HCT116 (cell line): ENCODE results near the gene GALNT16. TPM values are rescaled to one million over a fixed set of nuclear protein-coding genes. Genes with fewer than 3 reads are reported as not detected.

ENCODE experiments used
- ATAC-seq: fragments of 200-7000 bp; cut with Tn5 transposase; 2 replicates; pipeline ENCODE4 v1.9.1; 2020; ENCODE audit warnings: mild to moderate bottlenecking, moderate library complexity
- BruUV-seq: library from RNA; stranded (reverse); fragments of 400-500 nt; replicated peaks from 2 replicates; lab custom pipeline; 2021; lab: Mats Ljungman, UMichigan
- CTCF ChIA-PET: fragments of 300-600 bp; sonication (Branson Sonifier 250); formaldehyde crosslinking; loops from one replicate; lab custom pipeline; 2021; ENCODE audit warnings: antibody characterized with exemption; lab: Charles Lee
- POLR2A ChIA-PET: fragments of 300-600, 350-600 bp; sonication (Branson Sonifier 250); formaldehyde crosslinking; loops from one replicate; lab custom pipeline; 2021; ENCODE audit warnings: antibody characterized with exemption; lab: Charles Lee
- RAD21 ChIA-PET, 2 experiments: fragments of 300-600 bp; sonication (Branson Sonifier 250); formaldehyde crosslinking; loops; one replicate each; lab custom pipeline; 2023; ENCODE audit warnings: low total read pairs in 2 of 2; ENCODE audit not compliant: uncharacterized antibody in 2 of 2, unreplicated experiment in 2 of 2, low non-redundant PET in 1 of 2; lab: Charles Lee
- DNase-seq: peaks from one replicate; pipeline ENCODE4 v3.0.0-alpha.2; 2010; ENCODE audit warnings: low read depth, low spot score
- H2AFZ ChIP-seq: fragments of 200-600 bp; shearing (Covaris generic), sonication (generic); 2 replicates; pipeline ENCODE4 v1.6.1; 2017; ENCODE audit warnings: low read depth, mixed run types, mixed read lengths, antibody characterized with exemption, low read length; ENCODE audit not compliant: poor library complexity, severe bottlenecking
- H3K27ac ChIP-seq: 2 replicates; pipeline ENCODE4 v1.5.1; 2012; ENCODE audit warnings: low read depth, low read length
- H3K27me3 ChIP-seq: fragments of 200-600 bp; sonication (generic); 2 replicates; pipeline ENCODE4 v1.6.1; 2016; ENCODE audit warnings: mixed run types, low read length, mixed read lengths; ENCODE audit not compliant: insufficient read depth
- H3K36me3 ChIP-seq, 2 experiments: fragments of 200-500 bp in 1 of 2; fragments of 200-600 bp in 1 of 2; sonication (Bioruptor generic) in 1 of 2; sonication (generic) in 1 of 2; 2 replicates each; pipeline versions ENCODE4 v1.5.1 to v1.6.1; 2014 to 2016; ENCODE audit warnings: low read length in 2 of 2, inconsistent platforms in 1 of 2, mixed read lengths in 1 of 2, mixed run types in 1 of 2; ENCODE audit not compliant: insufficient read depth in 2 of 2, control insufficient read depth in 1 of 2
- H3K4me1 ChIP-seq, 2 experiments: fragments of 200-600 bp in 1 of 2; sonication (generic) in 1 of 2; 2 replicates each; pipeline versions ENCODE4 v1.5.1 to v1.6.1; 2012 to 2017; ENCODE audit warnings: low read length in 2 of 2, inconsistent platforms in 1 of 2, mild to moderate bottlenecking in 1 of 2, mixed read lengths in 1 of 2, mixed run types in 1 of 2, moderate library complexity in 1 of 2; ENCODE audit not compliant: insufficient read depth in 2 of 2, control insufficient read depth in 1 of 2
- H3K4me2 ChIP-seq: fragments of 200-600 bp; sonication (generic); 2 replicates; pipeline ENCODE4 v1.6.1; 2017; ENCODE audit warnings: mixed run types, low read length, mixed read lengths
- H3K4me3 ChIP-seq, 2 experiments: fragments of 200-600 bp in 1 of 2; sonication (generic) in 1 of 2; replicated peaks in 1 of 2; 2 replicates each; pipeline ENCODE4 v1.5.1; 2011 to 2016; ENCODE audit warnings: low read length in 2 of 2, control low read depth in 1 of 2, low read depth in 1 of 2, mild to moderate bottlenecking in 1 of 2, mixed read lengths in 1 of 2, mixed run types in 1 of 2
- H3K79me2 ChIP-seq: fragments of 200-600 bp; sonication (generic); 2 replicates; pipeline ENCODE4 v1.6.1; 2017; ENCODE audit warnings: mild to moderate bottlenecking, mixed run types, low read length, moderate library complexity, mixed read lengths; ENCODE audit not compliant: insufficient read depth
- H3K9ac ChIP-seq: fragments of 200-600 bp; sonication (generic); 2 replicates; pipeline ENCODE4 v1.6.1; 2016; ENCODE audit warnings: low read length, mixed read lengths
- H3K9me2 ChIP-seq: fragments of 200-600 bp; sonication (generic), shearing (Covaris generic); 2 replicates; pipeline ENCODE4 v1.6.1; 2017; ENCODE audit warnings: mixed run types, mild to moderate bottlenecking, moderate library complexity; ENCODE audit not compliant: insufficient read depth
- H3K9me3 ChIP-seq, 2 experiments: fragments of 200-500 bp in 1 of 2; fragments of 200-600 bp in 1 of 2; sonication (Bioruptor generic) in 1 of 2; sonication (generic) in 1 of 2; 2 replicates each; pipeline ENCODE4 v1.6.1; 2014 to 2017; ENCODE audit warnings: low read length in 2 of 2, mixed read lengths in 2 of 2, inconsistent platforms in 1 of 2, low read depth in 1 of 2, mild to moderate bottlenecking in 1 of 2, mixed run types in 1 of 2, moderate library complexity in 1 of 2; ENCODE audit not compliant: control insufficient read depth in 1 of 2, insufficient read depth in 1 of 2
- H4K20me1 ChIP-seq: fragments of 200-600 bp; sonication (generic), shearing (Covaris generic); 2 replicates; pipeline ENCODE4 v1.6.1; 2017; ENCODE audit warnings: mixed run types, mild to moderate bottlenecking, moderate library complexity; ENCODE audit not compliant: insufficient read depth
- CBX3 ChIP-seq: IDR thresholded peaks from 2 replicates; pipeline ENCODE4 v1.6.1; 2012; ENCODE audit warnings: low read depth
- CTCF ChIP-seq, 3 experiments: fragments of 200-600 bp in 1 of 3; sonication (generic) in 1 of 3; IDR thresholded peaks in 2 of 3; conservative IDR thresholded peaks in 1 of 3; 2 replicates each; pipeline ENCODE4 v1.5.1; 2012 to 2017; ENCODE audit warnings: low read depth in 2 of 3, low read length in 2 of 3, antibody characterized with exemption in 1 of 3, borderline replicate concordance in 1 of 3, control low read depth in 1 of 3, mild to moderate bottlenecking in 1 of 3, mixed read lengths in 1 of 3, mixed run types in 1 of 3, moderate library complexity in 1 of 3; ENCODE audit not compliant: insufficient read depth in 1 of 3
- EGR1 ChIP-seq: IDR thresholded peaks from 2 replicates; pipeline ENCODE4 v1.6.1; 2012; ENCODE audit warnings: low read depth
- ELF1 ChIP-seq: IDR thresholded peaks from 2 replicates; pipeline ENCODE4 v1.6.1; 2012; ENCODE audit warnings: low read depth, borderline replicate concordance
- EZH2 ChIP-seq: fragments of 200-600 bp; sonication (generic); IDR thresholded peaks from 2 replicates; pipeline ENCODE4 v1.6.1; 2017; ENCODE audit warnings: antibody characterized with exemption, mixed run types
- EZH2phosphoT487 ChIP-seq: fragments of 200-600 bp; IDR thresholded peaks from 2 replicates; pipeline ENCODE4 v1.6.1; 2018; ENCODE audit warnings: antibody characterized with exemption, borderline replicate concordance
- FOSL1 ChIP-seq: IDR thresholded peaks from 2 replicates; pipeline ENCODE4 v1.6.1; 2012; ENCODE audit warnings: low read depth
- JUND ChIP-seq: IDR thresholded peaks from 2 replicates; pipeline ENCODE4 v1.6.1; 2012
- MAX ChIP-seq: IDR thresholded peaks from 2 replicates; pipeline ENCODE4 v1.6.1; 2012
- POLR2A ChIP-seq: IDR thresholded peaks from 2 replicates; pipeline ENCODE4 v1.7.0; 2011; ENCODE audit warnings: borderline replicate concordance; ENCODE audit not compliant: insufficient read depth, insufficient read length; ENCODE audit errors: extremely low read depth
- POLR2AphosphoS5 ChIP-seq: IDR thresholded peaks from 2 replicates; pipeline ENCODE4 v1.6.1; 2011; ENCODE audit warnings: mild to moderate bottlenecking, low read depth, low read length, moderate library complexity
- RAD21 ChIP-seq: IDR thresholded peaks from 2 replicates; pipeline ENCODE4 v1.6.1; 2012; ENCODE audit warnings: low read depth, mild to moderate bottlenecking
- REST ChIP-seq: IDR thresholded peaks from 2 replicates; pipeline ENCODE4 v1.6.1; 2012; ENCODE audit warnings: low read depth
- SIN3A ChIP-seq: IDR thresholded peaks from 2 replicates; pipeline ENCODE4 v1.6.1; 2012; ENCODE audit warnings: low read depth
- SP1 ChIP-seq: IDR thresholded peaks from 2 replicates; pipeline ENCODE4 v1.6.1; 2012; ENCODE audit warnings: low read depth
- SRF ChIP-seq: IDR thresholded peaks from 2 replicates; pipeline ENCODE4 v1.6.1; 2012; ENCODE audit warnings: low read depth
- TCF7L2 ChIP-seq: IDR thresholded peaks from 2 replicates; pipeline ENCODE4 v1.7.0; 2011; ENCODE audit warnings: borderline replicate concordance, inconsistent platforms; ENCODE audit not compliant: insufficient read depth, insufficient read length; ENCODE audit errors: extremely low read depth
- YY1 ChIP-seq: IDR thresholded peaks from 2 replicates; pipeline ENCODE4 v1.6.1; 2011; ENCODE audit warnings: low read length, low read depth, moderate library complexity, mild to moderate bottlenecking; ENCODE audit not compliant: insufficient replicate concordance; ENCODE audit errors: extremely low read depth
- ZBTB33 ChIP-seq: IDR thresholded peaks from 2 replicates; pipeline ENCODE4 v1.6.1; 2011; ENCODE audit warnings: mild to moderate bottlenecking, low read length, moderate library complexity; ENCODE audit not compliant: insufficient replicate concordance; ENCODE audit errors: extremely low read depth
- ZNF274 ChIP-seq: fragments of 200-500 bp; sonication (Bioruptor generic); IDR thresholded peaks from 2 replicates; pipeline ENCODE4 v1.6.1; 2014; ENCODE audit warnings: mild to moderate bottlenecking, low read depth, low read length, inconsistent platforms
- intact Hi-C: fragments of 100-400 bp; cut with micrococcal nuclease; formaldehyde crosslinking; loops from 2 replicates; pipeline ENCODE4 v1.10.0; 2022
- total RNA-seq: library from RNA; stranded (reverse); gene quantifications from one replicate; pipeline ENCODE4 v1.2.1, GENCODE V29; 2021; ENCODE audit not compliant: unreplicated experiment

The GALNT16 gene
- total RNA-seq, 1 experiment from 2014 or later = 0.32 TPM

GRCh38 chr14:69324341-69324931 lies 64.5 kb downstream of the GALNT16 start:
- Histone ChIP-seq H3K27me3 (no peaks in the 10 kb centered on the region), H3K4me3 (no peak overlapping the region), H3K36me3 (no peaks in the 10 kb centered on the region), H4K20me1 (no peaks in the 10 kb centered on the region), H3K4me1 (no peaks in the 10 kb centered on the region), H2AFZ (no peak overlapping the region), H3K4me2 (no peak overlapping the region), H3K9me2 (no peaks in the 10 kb centered on the region), H3K9ac (no peak overlapping the region), H3K79me2 (no peaks in the 10 kb centered on the region), H3K9me3 (no peaks in the 10 kb centered on the region), H3K27ac (no peak overlapping the region)
- intact Hi-C loops = no loop called here
- BruUV-seq = no TSS peak
- no peak for DNase-seq
- ChIA-PET RAD21 (no interaction called here), CTCF (no interaction called here), POLR2A (no interaction called here)
- no peak for ATAC-seq
- no peak for TF ChIP-seq ZNF274
- no peak for TF ChIP-seq ZBTB33
- TF ChIP-seq POLR2A = no peak
- TF ChIP-seq RAD21 = no peak
- no peak for TF ChIP-seq EZH2
- TF ChIP-seq SIN3A = no peak
- no peak for TF ChIP-seq REST
- TF ChIP-seq EGR1 = no peak
- TF ChIP-seq TCF7L2 = no peak
- TF ChIP-seq POLR2AphosphoS5 = no peak
- no peak for TF ChIP-seq EZH2phosphoT487
- no peak for TF ChIP-seq SP1
- no peak for TF ChIP-seq SRF
- no peak for TF ChIP-seq CBX3
- no peak for TF ChIP-seq FOSL1
- no peak for TF ChIP-seq JUND
- TF ChIP-seq MAX = no peak
- no peak for TF ChIP-seq YY1
- no peak for TF ChIP-seq ELF1
- no peak for TF ChIP-seq CTCF (IDR thresholded peaks at IDR 0.05 in 2 of 3, conservative IDR thresholded peaks at IDR 0.05 in 1 of 3; ENCODE audit: borderline replicate concordance in 1 of 3, insufficient read depth in 1 of 3, low read depth in 2 of 3, low read length in 2 of 3)
